HUES6 (cell line): ENCODE measurements around the gene SCTR.

Experiments
- H3K27ac ChIP-seq: 2 replicates; pipeline ENCODE4 v1.7.0; 2013; ENCODE audit warnings: low read depth, mild to moderate bottlenecking, low read length, inconsistent platforms
- H3K27me3 ChIP-seq: 2 replicates; pipeline ENCODE4 v1.6.1; 2013; ENCODE audit warnings: low read length; ENCODE audit not compliant: control insufficient read depth, insufficient read depth
- H3K36me3 ChIP-seq: 2 replicates; pipeline ENCODE4 v1.6.1; 2013; ENCODE audit warnings: low read length; ENCODE audit not compliant: control insufficient read depth, insufficient read depth
- H3K4me1 ChIP-seq: 2 replicates; pipeline ENCODE4 v1.6.1; 2013; ENCODE audit warnings: low read length; ENCODE audit not compliant: control insufficient read depth, insufficient read depth
- H3K4me3 ChIP-seq: 2 replicates; pipeline ENCODE4 v1.5.1; 2013; ENCODE audit warnings: low read depth, low read length
- H3K9ac ChIP-seq: one replicate; pipeline ENCODE4 v1.6.1; 2013; ENCODE audit warnings: mild to moderate bottlenecking, low read length
- H3K9me3 ChIP-seq: 2 replicates; pipeline ENCODE4 v1.6.1; 2013; ENCODE audit warnings: low read depth, low read length; ENCODE audit not compliant: control insufficient read depth, insufficient read depth

The SCTR gene

GRCh38 chr2:119425620-119426395 lies 98.5 kb downstream of the SCTR start:
- H3K9me3 ChIP-seq: peaks cover 22% of the 10 kb centered on the region
- peaks cover 24% of the 10 kb centered on the region for H3K4me1 ChIP-seq
- no peak overlapping the region for H3K9ac ChIP-seq
- no peak overlapping the region for H3K27ac ChIP-seq
- H3K27me3 ChIP-seq: no peaks in the 10 kb centered on the region
- no peak overlapping the region for H3K4me3 ChIP-seq
- no peaks in the 10 kb centered on the region for H3K36me3 ChIP-seq

- no peak overlapping the region for H3K9ac ChIP-seq
- no peaks in the 10 kb centered on the region for H3K27me3 ChIP-seq
- peaks cover 18% of the 10 kb centered on the region for H3K4me1 ChIP-seq
- no peaks in the 10 kb centered on the region for H3K36me3 ChIP-seq
- H3K4me3 ChIP-seq: no peak overlapping the region
- no peak overlapping the region for H3K27ac ChIP-seq
- peaks cover 27% of the 10 kb centered on the region for H3K9me3 ChIP-seq
Observed at GRCh38 chr2:119425119-119425405, 99.2 kb downstream of the SCTR start.

- H3K4me3 ChIP-seq: no peak overlapping the region
- no peak overlapping the region for H3K27ac ChIP-seq
- peaks cover 27% of the 10 kb centered on the region for H3K9me3 ChIP-seq
- no peak overlapping the region for H3K9ac ChIP-seq
- H3K4me1 ChIP-seq: peaks cover 13% of the 10 kb centered on the region
- no peaks in the 10 kb centered on the region for H3K36me3 ChIP-seq
- no peaks in the 10 kb centered on the region for H3K27me3 ChIP-seq
Observed at GRCh38 chr2:119424284-119425118, 99.8 kb downstream of the SCTR start.

GRCh38 chr2:119423811-119424210 lies 100.5 kb downstream of the SCTR start:
- Histone ChIP-seq H3K27ac (no peak overlapping the region), H3K4me1 (peaks cover 8% of the 10 kb centered on the region), H3K9ac (no peak overlapping the region), H3K27me3 (no peaks in the 10 kb centered on the region), H3K4me3 (no peak overlapping the region), H3K36me3 (no peaks in the 10 kb centered on the region), H3K9me3 (peaks cover 27% of the 10 kb centered on the region)

DNA sequence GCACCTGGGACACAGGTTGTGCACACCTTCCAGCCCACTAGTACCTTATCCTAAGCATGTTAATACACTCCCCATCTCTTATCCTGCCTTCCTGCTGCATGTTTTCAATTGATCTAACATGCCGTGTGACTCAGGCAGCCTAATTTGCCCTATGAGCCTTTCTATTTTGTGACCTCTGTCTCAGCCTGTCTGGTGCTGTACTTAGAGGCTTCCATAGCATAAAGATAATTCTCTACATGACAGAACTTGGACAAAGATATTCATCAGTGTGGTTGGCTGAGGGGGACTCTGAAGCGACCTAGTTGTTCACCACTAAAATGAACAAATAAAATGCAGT lies 101.2 kb downstream of the SCTR start:
- no peak overlapping the region for H3K9ac ChIP-seq
- H3K36me3 ChIP-seq: no peaks in the 10 kb centered on the region
- no peaks in the 10 kb centered on the region for H3K27me3 ChIP-seq
- H3K27ac ChIP-seq: no peak overlapping the region
- H3K4me3 ChIP-seq: no peak overlapping the region
- H3K4me1 ChIP-seq: peaks cover 8% of the 10 kb centered on the region
- peaks cover 27% of the 10 kb centered on the region for H3K9me3 ChIP-seq

DNA sequence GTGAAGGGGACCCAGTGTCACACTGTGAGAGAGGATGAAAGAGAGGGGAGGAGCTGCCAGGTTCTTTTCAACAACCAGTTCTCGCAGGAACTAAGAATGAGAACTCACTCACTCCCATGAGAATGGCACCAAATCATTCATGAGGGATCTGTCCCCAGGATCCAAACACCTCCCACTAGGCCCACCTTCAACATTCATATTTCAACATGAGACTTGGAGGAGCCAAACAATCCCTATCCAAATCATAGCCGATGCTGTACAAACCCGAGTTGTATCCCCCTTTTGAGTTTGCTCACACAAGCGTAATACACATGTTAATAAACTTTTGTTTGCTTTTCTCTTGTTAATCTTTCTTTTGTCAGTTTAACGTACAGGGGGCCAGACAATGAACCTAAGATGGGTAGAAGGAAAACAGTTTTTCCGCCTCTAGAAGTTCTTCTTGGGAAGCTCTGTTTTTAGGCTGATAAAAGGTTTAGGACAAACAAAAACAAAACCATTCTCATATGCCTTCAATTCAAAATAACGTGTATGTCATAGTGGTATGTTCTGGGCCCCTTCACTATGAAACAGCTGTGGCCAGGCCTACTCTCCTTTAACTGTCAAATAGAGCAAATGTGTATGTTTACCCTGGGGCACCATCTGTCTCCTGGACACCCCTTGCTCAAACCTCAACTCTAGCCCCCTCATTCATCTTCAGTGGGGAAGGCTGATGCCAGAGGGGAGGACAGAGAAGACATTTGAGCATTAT lies 101.7 kb downstream of the SCTR start:
- peaks cover 8% of the 10 kb centered on the region for H3K4me1 ChIP-seq
- H3K27ac ChIP-seq: no peak overlapping the region
- no peaks in the 10 kb centered on the region for H3K36me3 ChIP-seq
- H3K27me3 ChIP-seq: no peaks in the 10 kb centered on the region
- no peak overlapping the region for H3K9ac ChIP-seq
- no peak overlapping the region for H3K4me3 ChIP-seq
- peaks cover 27% of the 10 kb centered on the region for H3K9me3 ChIP-seq

DNA sequence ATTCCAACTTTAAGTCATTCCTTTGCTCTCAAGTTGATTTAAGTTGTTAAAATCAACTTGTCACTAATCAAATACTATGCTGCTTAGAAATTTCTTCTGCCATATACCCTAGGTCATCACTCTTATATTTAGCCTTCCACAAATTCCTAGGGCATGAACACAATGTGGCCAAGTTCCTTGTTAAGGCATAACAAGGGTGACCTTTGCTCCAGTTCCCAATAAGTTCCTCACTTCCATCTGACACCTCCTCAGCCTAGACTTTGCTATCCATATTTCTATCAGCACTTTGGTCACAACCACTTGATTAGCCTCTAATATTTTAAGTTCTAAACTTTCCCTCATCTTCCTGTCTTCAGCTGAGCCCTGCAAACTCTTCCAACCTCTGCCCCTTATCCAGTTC lies 102.5 kb downstream of the SCTR start:
- peaks cover 27% of the 10 kb centered on the region for H3K9me3 ChIP-seq
- H3K9ac ChIP-seq: no peak overlapping the region

GRCh38 chr2:119421304-119421703 lies 103.0 kb downstream of the SCTR start:
- Histone ChIP-seq H3K27me3 (no peaks in the 10 kb centered on the region), H3K4me3 (no peak overlapping the region), H3K4me1 (no peaks in the 10 kb centered on the region), H3K9ac (no peak overlapping the region), H3K9me3 (peaks cover 27% of the 10 kb centered on the region), H3K27ac (no peak overlapping the region), H3K36me3 (no peaks in the 10 kb centered on the region)

More for the DNA sequence above, 102.5 kb downstream of the SCTR start:
- Histone ChIP-seq H3K36me3 (no peaks in the 10 kb centered on the region), H3K27me3 (no peaks in the 10 kb centered on the region), H3K27ac (no peak overlapping the region), H3K4me3 (no peak overlapping the region), H3K4me1 (peaks cover 3% of the 10 kb centered on the region)

DNA sequence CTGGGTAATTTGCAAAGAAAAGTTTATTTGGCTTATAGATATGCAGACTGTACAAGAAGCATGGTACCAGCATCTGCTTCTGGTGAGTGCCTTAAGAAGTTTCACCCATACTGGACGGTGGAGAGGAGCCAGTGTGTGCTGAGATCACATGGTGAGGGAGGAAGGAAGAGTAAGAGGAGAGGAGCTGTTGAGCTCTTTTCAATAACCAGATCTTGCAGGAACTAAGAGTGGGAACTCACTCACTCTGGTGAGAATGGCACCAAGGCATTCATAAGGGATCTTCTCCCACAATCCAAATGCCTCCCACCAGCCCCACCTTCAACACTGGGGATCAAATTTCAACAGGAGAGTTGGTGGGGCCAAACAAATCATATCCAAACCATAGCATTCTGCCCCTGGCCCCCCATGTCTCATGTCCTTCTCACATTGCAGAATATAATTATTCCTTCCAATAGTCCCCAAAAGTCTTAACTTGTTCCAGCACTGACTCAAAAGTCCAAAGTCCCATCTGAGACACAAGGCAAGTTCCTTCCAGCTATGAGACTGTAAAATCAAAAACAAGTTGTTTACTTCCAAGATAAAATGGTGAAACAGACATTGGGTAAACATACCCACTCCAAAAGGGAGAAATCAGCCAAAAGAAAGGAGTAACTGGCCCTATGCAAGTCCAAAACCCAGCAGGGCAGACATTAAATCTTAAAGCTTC lies 104.3 kb downstream of the SCTR start:
- H3K9me3 ChIP-seq: peaks cover 27% of the 10 kb centered on the region
- no peak overlapping the region for H3K9ac ChIP-seq
- H3K4me3 ChIP-seq: no peak overlapping the region
- H3K4me1 ChIP-seq: no peaks in the 10 kb centered on the region
- H3K27ac ChIP-seq: no peak overlapping the region
- H3K36me3 ChIP-seq: no peaks in the 10 kb centered on the region
- H3K27me3 ChIP-seq: no peaks in the 10 kb centered on the region

DNA sequence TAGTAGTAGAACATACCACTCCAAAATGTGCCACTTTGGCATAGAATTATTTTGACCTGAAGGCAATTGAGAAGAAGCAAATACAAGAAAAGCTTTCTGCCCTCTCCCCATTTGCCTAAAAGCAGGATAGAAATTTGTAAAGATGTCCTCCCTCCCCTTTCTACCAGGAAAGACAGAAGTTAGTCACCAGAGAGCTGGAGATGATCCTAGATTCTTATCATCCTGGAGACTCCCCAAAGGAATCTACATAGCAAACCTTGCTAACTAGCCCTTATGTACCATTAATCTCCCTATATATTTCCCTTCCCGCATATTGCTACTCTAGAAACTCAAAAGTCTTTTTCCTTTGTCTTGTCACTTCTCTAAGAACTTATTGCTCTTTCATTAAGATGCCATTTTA lies 105.2 kb downstream of the SCTR start:
- Histone ChIP-seq H3K9me3 (peaks cover 27% of the 10 kb centered on the region), H3K36me3 (no peaks in the 10 kb centered on the region), H3K27ac (no peak overlapping the region), H3K27me3 (no peaks in the 10 kb centered on the region), H3K4me3 (no peak overlapping the region), H3K9ac (no peak overlapping the region), H3K4me1 (no peaks in the 10 kb centered on the region)
